NCI-H1930 (cell line): Measurements from ENCODE around the gene TSFM.
A peak's percentile ranks its signal among the peaks of the same experiment; 100 is the strongest.

Experiments
- DNase-seq, 2 experiments: peaks; one replicate each; lab custom pipeline; 2025; lab: John Stamatoyannopoulos, UW

TSFM gene

DNA sequence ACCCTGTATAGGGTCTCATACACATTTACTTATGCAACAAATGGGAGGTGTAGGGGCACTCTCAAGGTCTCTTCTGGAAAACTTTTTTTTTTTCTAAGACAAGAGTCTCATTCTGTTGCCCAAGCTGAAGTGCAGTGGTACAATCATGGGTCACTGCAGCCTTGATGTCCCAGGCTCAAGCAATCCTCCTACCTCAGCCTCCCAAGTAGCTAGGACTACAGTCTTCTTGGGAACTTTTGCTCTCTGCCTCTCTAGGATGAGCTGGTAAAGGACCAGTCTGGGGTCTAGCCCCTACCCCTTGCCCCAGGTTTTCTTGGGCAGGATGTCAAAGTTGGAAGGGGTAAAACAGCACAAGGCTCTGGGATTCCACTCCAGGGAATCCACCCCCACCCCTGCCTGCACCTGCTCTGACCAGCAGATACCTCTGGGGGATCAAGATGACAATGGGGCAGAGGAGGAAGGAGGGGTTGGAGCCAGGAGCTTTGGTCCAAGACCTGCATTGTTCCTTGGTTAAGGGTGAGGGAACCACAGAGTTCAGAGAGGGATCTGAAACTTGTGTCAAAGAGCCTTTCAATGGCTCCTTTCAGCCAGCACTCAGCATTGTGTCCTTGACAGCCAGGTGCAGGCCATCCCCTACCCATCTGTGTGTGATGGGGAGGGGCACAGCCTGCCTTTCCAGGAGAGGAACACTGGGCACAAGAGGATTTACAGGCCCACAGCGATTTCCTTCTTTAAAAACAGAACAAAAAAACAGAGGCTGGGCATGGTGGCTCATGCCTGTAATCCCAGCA, 51.7 kb downstream of the TSFM start:
- DNase-seq: no peak

DNA sequence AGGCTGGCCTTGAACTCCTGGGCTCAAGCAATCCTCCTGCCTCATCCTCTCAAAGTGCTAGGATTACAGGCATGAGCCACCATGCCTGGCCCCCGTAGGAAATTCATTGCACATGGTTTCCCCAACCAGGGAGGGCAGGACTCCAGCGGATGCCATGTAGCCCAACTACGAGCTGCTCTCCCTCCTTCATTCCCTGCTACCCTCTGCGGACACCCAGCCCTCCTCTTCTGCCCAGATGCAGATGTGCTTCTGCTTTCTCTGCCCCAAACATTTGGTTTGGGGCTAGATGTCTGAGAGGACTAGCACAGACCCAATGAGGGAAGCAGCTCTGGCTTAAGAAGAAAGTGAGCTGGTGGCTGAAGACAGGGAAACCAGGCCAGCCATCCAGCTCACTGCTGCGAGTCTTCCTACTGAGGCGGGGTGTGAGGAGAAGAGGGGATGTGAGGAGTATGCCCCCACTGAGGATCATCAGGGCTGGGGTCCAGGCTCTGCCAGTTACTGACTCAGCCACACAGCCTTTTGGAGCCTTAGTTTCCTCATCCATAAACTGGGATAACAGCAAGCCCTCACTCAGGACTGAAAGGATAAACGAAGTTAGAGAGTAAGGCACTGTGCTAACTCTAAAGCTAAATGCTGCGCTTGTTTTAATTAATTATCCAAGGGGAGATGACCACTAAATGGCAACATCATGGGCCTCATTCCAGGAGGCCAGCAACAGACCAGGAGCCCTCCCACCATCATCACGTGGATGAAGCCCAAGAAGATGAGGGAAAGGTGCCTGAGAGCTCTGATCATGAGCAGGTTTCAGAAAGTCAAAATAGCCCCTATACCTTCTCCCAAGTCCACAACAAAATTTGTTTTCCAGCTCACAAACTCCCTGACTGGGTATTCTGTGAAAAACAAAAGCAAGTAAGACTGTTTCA, 53.0 kb downstream of the TSFM start:
- DNase-seq: no peak

DNA sequence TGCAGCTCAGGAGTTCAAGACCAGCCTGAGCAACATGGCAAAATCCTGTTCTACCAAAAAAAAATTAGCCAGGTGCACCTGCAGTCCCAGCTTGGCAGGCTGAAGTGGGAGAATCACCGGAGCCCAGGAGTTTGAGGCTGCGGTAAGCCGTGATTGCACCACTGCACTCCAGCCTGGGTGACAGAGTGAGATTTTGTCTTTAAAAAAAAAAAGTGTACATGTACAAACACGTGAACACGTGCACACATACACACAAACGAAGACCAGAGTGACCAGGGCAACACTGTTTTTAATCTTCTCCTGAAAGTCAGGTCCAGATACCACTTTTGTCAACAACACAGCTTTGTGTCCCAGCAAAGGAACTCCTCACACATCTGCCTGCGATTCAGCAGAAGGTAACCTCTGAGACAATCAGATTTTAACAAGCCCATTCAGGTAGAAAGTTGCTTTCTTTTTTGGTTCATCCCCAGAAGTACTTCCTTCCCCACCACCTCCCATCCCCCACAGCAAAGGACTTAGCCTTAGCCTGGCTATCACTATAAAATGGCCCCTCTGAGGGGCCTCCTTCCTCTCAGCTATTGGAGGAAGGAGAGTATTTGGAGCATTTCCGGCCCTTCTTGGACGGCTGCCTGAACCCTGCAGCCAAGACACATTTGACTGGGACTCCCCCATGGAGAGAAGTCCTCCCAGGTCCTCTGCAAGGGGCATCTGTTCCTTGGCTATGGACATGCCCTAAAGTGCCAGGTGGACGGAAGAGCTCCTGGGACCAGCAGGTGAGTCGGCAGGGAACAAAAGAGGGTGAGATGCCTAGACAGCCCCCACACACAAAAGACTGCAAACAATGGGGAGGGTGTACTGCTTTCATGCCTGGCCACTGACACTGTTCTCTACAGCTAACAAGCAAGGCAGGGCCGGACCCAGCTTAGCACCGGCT, 54.1 kb downstream of the TSFM start:
- no peak for DNase-seq

DNA sequence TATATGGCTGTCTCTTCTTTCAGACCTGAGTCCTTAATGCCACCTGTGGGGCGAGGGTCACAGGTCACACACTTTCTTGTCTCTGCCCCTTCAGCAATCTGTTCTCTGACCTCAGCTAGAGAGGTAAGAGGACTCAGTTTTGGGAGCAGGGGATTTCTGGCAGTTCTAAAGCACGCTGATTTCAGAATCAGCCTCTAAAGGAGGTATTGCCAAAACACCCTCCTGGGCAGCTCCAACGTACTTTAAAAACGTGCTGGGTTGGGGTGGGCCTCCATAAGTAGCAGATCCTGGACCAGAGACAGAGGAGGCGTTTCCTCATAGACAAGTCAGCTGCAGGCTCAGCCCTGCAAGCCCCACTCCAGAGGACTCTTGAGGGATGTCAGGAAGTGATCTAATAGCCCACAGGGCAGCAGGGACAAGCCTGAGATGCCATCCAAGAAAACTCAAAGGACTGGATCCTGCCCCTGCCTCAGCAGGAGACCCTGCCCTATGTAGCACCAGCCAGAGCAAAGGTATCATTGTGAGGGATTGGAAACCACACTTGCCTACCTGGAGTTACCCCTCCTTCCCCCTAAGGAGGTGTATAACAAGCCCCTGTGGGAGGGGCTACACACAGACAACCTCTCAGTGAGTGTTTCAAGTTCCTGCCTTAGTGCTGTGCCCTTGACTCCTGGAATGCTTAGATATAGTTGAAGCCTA, 55.4 kb downstream of the TSFM start:
- no peak for DNase-seq

DNA sequence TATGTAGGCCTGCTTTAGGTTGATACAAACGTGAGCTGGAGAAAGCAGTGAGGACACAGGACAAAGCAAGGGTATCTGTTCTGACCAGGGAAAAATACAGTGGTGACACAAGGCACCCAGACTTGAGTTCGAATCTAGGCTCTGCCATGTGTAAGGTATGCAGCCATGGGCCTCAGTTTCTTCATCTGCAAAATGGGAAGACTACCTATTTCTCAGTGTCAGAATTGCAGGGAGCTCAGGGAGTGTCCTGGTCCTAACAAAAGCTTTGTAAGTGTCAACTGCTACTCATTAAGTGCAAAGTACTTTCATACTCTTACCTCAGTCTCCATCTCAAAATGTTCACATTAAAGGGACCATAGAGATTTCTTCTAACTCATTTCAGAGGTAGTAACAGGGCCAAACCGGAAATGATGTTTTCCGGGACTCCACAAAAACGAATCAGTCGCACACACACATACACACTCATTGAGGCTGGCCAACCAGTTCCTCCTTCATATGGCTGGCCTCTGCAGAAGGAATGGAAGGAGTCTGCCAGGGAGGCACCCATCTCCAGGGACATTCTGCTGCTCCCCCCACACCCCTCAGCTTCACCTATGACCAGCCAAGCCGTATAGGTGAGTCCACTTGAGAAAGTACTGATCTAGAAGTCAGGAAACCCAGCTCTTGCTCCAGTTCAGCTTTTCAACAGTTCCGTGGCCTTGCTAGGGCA, 56.2 kb downstream of the TSFM start:
- no peak for DNase-seq

DNA sequence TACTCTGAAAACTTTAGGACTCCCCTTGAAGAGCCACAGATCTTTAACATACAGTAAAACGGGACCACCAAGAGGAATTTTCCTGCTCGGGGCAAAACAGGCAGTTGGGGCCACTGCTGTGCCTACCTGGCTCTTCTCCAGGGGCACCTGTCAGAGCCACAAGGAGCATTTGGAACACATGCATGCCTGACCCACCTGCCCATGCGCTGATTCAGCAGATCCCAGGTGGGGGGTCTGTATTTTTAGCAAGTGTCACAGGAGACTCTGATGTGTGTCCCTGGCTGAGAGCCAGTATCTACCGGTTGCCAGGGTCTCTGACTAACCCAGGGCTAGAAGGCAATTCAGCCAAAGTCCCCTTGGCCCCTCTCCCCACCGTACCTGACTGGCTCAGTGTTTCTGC, 57.4 kb downstream of the TSFM start:
- no peak for DNase-seq

DNA sequence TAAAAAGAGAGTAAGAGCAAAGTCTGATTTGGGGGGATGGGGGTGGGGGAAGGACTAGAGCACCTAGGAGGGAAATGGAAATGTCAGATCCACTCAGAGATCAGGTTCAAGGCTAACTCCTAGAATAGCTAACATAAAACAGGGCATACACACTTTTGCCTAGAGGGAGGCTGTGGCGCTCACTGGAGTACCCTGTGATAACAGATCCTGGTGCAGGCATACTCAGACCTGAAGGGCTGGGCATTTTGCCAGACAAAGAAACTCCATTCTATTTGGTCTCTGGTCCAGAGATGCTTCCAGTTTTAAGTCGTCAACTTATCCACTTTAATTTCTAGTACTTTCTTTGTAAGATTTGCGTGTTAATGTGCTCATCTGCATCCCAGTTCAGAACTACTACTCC, 58.1 kb downstream of the TSFM start:
- DNase-seq: no peak

DNA sequence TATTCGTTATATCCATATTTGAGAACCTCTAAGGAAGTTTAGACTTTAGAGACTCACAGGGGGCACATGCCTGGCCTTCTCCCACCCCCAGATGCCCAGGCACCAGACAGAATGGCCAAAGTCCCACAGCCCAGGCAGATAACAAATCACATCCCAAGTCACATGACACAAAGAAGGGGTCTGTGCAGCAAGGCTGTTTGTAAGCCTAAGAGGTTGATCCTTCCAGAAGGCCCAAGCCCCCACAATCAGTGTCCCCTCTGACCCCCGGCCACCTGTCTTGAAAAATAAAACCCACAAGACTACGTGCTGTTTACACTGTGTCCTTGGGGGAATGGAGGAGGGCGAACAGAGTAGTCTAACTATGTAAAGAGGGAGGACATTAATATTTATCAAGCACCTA, 58.9 kb downstream of the TSFM start:
- DNase-seq: no peak

DNA sequence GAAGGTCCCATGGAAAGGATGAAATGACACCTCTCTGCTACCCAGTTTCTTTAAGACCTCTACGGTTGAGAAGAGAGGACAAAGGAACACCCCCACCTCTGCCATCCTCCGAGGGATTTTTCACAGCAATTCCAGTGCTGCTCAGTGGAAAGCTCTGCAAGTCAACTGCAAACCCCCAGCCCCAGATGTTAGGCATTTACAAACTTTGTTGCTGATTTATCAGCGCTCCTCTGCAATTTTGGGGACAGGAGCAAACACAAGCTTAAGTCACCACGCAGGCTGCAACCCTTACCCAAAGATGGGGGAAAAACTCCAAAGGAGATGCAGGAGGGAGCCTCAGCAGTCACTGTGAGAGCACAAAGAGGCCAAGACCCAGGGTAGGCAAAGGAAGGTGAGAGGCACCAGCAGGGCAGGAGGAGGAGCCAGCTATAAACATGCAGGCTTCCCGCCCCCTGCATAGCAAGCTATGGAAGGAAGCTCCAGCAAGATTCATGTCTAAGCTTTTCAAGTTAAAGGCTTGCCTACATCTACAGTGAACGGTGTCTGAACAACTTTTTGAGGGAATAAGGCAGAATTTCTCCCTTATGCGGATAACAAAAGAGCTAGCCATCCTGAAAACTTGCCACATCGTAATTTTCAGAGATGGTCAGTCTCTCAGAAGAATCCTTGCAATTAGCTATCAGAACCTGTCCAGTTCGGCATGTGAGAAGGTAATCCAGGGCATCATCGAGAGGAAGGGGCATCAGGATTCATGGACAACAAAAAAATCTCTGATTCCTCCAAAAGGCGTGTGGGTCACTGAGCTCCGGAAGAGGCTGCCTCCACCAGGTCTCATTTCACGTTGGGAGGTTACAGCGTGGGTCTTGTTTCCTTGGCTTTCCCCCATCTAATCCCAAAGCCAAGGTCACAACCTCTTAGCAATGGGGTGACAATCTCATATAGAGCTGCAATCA, 60.0 kb downstream of the TSFM start:
- no peak for DNase-seq

DNA sequence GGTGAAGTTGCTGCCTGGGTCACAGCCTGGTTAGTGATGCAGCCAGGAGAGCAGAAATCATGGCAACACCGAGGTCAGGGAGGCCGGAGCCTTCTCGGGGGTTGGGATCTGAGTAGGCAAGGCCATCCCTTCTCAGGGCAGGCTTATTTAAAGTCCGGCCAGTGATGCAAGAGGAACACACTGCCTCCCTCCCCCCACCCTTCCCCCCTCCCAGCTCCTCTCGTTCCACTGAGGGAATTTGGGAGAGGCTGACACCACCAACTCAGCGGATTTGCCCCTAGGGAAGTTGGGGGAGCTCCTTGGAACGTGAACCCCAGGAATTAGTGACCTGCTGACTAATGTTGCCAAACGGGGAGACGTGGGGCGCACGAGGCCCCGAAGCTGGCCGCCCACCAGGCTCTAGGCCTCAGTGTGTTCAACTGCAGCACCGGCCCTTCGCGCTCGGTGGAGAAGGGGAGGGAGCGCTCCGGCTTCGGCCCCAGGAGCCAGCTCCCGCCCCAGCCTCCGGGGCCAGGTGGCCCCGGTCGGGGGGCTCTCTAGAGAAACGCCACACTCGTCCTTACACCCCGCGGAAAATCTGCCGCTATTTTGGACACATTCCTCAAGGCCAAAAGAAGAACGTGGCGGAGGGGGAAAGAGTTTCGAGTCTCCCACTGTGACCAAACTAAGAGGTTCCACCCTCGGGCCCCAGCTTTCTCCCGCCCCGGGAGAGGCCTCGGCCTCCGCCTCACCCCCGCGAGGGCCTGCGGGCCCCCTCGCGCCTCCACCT, 62.3 kb downstream of the TSFM start:
- no peak for DNase-seq

DNA sequence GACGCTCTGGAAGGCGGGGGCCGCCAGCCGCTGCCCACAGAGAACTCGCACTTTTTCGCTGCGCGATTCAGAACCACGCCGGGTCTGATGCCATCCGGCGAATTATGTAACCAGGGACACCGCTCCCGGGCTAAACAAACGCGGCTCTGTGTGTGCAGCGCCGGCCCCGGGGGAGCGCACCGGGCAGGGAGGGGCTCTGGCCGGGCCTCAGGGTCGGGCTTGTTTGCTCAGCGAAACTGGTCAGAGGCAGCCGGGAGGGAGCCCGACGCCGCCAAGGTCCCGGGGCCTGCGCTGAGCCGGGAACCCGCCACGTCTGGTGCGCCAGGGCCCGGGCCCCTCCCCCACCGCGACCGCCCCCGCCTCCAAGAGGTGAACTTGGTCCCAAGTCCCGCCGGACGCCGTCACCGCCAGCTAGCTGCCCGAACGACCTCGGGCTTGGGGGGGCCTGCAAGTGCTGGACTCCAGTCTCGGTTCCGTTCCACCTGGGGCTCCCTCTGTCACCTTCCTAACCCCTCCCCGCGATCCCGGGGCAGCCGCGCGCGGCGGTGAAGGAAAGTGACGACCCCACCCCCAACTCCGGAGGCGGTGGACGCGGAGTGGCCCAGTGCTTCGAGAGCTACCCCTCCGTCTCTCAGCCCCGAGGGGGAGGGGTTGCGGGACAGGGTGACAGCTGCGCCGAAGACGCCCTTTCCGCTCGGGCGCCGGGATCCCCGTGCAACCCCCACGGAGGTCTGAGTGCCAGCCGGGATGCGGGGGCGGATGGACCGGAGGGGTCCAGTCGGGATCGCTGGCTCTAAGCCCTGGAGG, 63.1 kb downstream of the TSFM start:
- no peak for DNase-seq

DNA sequence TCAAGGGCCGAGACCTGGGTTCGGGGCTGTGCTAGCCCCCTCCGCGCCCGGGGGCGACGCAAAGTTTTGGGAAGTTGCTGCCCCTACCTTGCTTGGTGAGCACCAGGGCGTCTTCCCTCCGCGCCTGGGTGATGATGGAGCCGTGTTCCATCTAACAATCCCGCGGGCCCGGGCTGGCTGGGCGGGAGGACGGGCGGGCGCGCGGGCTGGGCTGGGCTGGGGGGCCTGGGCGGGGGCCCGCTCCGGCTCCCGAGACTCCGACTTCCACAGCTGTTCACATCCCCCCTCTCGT, 63.6 kb downstream of the TSFM start:
- no peak for DNase-seq

DNA sequence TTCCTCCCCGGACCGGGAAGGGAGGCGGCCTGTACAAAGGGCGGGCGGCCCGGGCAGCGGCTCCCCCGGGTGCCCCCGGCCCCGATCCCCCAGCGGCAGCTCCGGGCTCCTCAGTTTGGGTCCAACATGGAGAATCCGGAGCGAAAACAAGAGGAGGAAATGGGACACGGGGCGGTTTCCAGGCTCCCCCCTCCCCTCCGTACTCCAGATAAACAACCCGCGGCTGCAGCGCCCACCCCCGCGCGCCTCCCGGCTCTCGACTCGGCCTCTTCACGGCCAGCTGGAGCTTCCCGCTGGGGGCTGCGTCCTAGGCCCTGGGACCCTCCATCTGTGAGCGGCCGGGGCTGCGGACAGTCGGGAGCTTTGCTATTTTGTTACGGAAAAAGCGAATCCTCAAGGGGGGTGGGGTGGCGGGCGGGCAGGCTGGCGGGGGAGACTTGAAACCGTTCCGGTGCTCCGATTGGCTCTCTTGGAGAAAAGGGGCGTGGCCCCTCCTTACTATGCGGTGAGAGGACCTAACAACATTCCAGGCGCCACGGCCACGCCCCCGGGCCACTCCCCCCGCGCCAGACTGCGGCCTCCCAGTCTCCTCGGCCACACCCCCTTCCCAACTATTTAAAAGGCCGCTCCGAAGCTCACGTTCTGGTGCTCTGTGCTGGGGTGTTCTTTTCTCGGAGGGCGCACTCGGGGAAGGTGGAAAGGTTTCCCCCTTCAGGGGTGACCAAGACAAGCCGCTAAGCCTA, 64.2 kb downstream of the TSFM start, which contains the start of gene CTDSP2:
Gene CTDSP2 (minus strand): TSS at position 153 of the 743 bp plus-strand sequence. CDS start 294 bp downstream, outside the sequence.
- DNase-seq: peak; percentile 88 to 91
